Stimulated activated naive CD8-positive, alpha-beta T cell treated with anti-CD3 and anti-CD28 coated beads, Interleukin-15, amount 100 ng/mL, for 72 hours (primary cell): ENCODE data around the gene ZFP1.
"Not testable (repeated sequence)": the region's sequence is repeated elsewhere in the genome, so short reads cannot be mapped to it uniquely, and the experiment has no call there.

ENCODE experiments used
- ATAC-seq: fragments of 150-1000 bp; cut with Tn5 transposase; 2 replicates; pipeline ENCODE4 v1.10.0; 2021; ENCODE audit warnings: mild to moderate bottlenecking, moderate library complexity
- DNase-seq, 2 donors: peaks; one replicate each; pipeline ENCODE4 v3.0.0; 2021 to 2022
- H3K27ac Mint-ChIP-seq, 2 donors: one replicate each; pipeline ENCODE4 v1.8.0; 2022; ENCODE audit warnings: mild to moderate bottlenecking in 2 of 2, mixed read lengths in 2 of 2, moderate library complexity in 2 of 2
- H3K27me3 Mint-ChIP-seq: one replicate; pipeline ENCODE4 v1.8.0; 2022; ENCODE audit warnings: mixed read lengths
- H3K4me1 Mint-ChIP-seq: one replicate; pipeline ENCODE4 v1.8.0; 2022; ENCODE audit warnings: mild to moderate bottlenecking, mixed read lengths
- H3K4me3 Mint-ChIP-seq, 2 donors: one replicate each; pipeline ENCODE4 v1.8.0; 2022; ENCODE audit warnings: mild to moderate bottlenecking in 2 of 2, mixed read lengths in 2 of 2, moderate library complexity in 1 of 2
- H3K9me3 Mint-ChIP-seq, 2 donors: one replicate each; pipeline ENCODE4 v1.8.0; 2022; ENCODE audit warnings: mixed read lengths in 2 of 2

ZFP1 gene

DNA sequence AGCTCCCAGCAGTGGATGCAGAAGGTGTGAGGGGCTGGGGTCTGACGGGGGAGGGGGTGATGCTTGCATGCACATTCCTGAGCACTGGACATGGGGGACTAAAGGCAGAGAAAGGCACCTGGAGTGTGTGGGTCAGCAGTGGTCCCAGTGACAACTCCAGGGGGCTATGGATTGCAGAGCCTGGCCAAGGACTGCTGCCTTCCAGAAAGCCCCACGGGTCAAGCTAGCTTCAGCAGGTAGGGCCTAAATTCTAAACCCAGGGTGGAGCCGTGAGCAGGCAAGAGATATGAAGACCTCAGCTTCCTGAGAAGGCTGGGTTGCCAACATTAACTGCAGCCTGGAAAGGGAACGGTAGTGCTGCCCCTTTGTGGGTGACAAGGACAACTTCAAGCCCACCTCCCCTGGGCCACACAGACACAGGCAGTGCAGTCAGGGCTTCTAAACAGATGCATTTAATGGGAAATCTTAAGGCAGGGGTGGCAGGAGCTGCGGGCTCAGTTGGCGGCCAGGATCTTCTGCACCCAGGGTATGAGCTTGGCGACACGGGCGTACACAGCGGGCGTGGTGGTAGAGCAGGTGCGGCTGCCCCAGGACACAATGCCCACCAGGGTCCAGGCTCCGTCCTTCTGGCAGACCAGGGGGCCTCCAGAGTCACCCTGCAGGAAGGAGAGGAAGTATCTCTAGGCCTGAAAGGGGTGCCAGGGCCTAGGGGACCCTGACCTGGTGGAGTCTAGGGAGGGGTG, 55.5 kb downstream of the ZFP1 start:
- Mint-ChIP-seq H3K9me3 (no peaks in the 10 kb centered on the region), H3K27me3 (peaks cover 24% of the 10 kb centered on the region), H3K27ac (no peak overlapping the region), H3K4me3 (no peak overlapping the region), H3K4me1 (peaks cover 17% of the 10 kb centered on the region)
- ATAC-seq (peak; percentile 7), DNase-seq (no peak)

GRCh38 chr16:75204410-75204758, 56.1 kb downstream of the ZFP1 start:
- H3K27me3 Mint-ChIP-seq = peaks cover 24% of the 10 kb centered on the region
- H3K4me1 Mint-ChIP-seq = peaks cover 17% of the 10 kb centered on the region
- no peak overlapping the region for H3K27ac Mint-ChIP-seq
- no peaks in the 10 kb centered on the region for H3K9me3 Mint-ChIP-seq
- DNase-seq (no peak), ATAC-seq (peak; percentile 33)
- no peak overlapping the region for H3K4me3 Mint-ChIP-seq

DNA sequence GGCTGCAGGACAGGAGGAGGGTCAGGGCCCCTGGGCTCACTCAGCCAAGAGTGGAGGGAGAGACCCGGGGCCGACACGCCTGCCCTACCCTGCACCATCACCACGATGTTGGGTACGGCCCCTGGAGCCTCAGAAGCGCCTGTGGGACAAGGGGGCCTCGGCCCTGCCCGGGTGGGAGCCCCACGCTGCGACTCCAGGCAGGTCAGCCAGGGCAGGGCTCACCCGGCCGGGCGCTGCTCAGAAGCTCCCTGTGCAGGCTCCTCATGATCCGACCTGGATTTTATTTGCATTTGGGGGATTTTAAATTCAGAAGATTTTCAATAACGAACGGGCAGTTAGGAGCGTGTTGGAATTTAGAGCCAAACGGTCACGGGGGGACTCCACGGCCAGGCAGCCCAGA, 56.6 kb downstream of the ZFP1 start:
- not testable (repeated sequence) for H3K4me3 Mint-ChIP-seq, H3K27ac Mint-ChIP-seq, H3K9me3 Mint-ChIP-seq, DNase-seq
- Mint-ChIP-seq H3K4me1 (peaks cover 15% of the 10 kb centered on the region), H3K27me3 (peaks cover 21% of the 10 kb centered on the region)
- peak; percentile 8 for ATAC-seq

- H3K4me3 Mint-ChIP-seq, DNase-seq, ATAC-seq, H3K9me3 Mint-ChIP-seq, H3K27ac Mint-ChIP-seq: not testable (repeated sequence)
- H3K4me1 Mint-ChIP-seq = peaks cover 11% of the 10 kb centered on the region
- H3K27me3 Mint-ChIP-seq = peaks cover 16% of the 10 kb centered on the region
Observed at GRCh38 chr16:75205438-75205837, 57.1 kb downstream of the ZFP1 start.

DNA sequence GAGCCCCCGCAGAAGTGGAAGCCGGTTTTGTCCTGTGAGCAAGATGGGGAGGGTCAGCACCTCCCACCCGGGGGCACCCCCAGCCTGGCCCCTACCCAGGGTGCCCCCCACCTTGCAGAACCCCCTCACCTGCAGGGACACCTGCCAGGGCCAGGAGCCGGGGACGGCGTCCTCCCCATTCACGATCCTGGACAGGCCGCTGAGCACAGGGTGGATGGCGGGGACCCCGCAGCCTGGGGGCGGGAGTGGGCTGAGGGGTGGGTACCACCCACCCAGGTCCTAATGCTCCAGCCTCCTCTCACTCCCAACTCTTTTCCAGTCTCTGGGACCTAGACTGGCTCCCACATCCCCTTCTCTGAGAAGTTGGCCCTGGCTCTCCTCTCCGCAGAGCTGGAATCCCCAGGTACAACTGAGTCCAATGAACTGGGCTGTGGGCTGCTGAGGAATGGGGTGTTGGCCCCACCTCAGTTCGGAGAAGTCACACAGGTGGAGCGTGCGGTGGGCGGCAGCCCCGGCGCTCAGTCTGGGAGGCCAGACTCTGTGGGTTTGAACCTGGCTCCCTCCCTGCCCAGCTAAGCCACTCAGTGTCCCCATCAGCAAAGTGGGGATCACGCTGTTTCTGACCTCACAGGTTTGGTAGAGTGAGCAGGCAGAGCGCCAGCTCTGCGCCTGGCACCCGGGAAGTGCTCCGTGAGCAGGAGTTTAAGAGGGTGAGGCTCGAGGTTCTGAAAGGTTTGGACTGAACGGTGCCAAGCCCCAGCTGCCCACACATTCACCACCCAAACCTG, 57.8 kb downstream of the ZFP1 start:
- not testable (repeated sequence) for DNase-seq, H3K4me1 Mint-ChIP-seq, H3K27ac Mint-ChIP-seq, H3K27me3 Mint-ChIP-seq, H3K4me3 Mint-ChIP-seq, H3K9me3 Mint-ChIP-seq
- ATAC-seq = peak; percentile 61

DNA sequence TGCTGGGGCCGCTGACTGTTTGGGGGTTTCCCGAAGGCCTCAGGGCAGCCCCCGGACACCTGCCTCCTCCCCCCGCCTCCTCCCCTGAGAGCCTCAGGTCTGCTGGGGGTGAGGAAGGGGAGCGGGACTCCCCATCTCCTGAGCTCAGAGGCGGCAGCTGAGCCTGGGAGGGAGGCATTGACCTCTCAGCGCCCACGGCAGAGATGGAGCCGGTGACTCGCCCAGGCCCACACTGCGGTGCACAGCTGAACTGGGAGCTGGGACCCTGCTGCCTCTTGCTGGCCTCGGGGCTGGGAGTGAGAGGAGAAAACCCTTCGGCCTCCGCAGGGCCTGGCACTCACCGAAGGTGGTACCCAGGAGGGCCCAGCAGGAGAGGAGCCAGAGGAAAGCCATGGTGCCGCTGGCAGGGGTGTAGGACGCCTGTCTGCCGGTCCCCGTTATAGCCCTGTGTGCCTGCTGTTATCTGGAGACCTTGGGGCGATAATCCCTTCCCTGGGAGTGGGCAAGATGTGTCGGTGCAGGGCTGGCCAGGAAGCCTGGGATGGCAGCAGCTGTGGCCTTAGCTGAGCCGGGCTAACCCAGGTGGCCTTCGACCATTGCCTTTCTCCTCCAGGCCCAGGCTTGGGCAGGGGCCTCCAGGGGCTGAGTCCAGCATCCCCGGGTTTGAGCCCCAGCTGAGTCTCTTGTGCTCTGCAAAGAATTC, 58.6 kb downstream of the ZFP1 start, which contains the start of gene CTRB2:
Gene CTRB2, minus strand, starts transcription at position 413 of the 703 bp plus-strand sequence. Its CDS starts 20 bp downstream, at position 393.
- H3K27ac Mint-ChIP-seq = peak within 1 kb of the TSS in 1 of 2 donors; percentile 34

DNA sequence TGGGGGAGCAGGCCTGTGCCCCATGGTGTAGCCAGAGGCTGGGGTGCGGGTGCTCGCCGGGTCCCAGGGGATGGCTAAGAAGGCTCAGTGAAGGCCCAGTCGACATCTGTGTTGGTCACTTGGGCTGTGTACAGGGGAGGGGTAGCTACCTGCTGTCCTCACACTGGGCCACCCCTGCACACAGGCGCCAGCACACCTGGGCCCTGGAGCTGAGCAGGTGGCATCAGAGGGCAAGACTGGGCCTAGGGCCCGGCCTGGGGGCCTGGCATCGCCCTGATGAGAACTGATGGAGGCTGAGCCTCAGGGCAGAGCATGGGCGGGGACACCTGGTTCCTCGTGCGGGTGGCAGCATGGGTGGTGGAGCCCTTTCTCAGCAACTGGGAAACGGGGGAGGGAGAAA, 59.5 kb downstream of the ZFP1 start:
- no peak for ATAC-seq
- Mint-ChIP-seq H3K27ac (peak overlapping the region in 1 of 2 donors; percentile 34), H3K4me1 (no peaks in the 10 kb centered on the region), H3K27me3 (peaks cover 8% of the 10 kb centered on the region), H3K9me3 (no peaks in the 10 kb centered on the region), H3K4me3 (no peak overlapping the region)
- no peak for DNase-seq

More for the DNA sequence above, 58.6 kb downstream of the ZFP1 start, which contains the start of gene CTRB2:
- no peak within 1 kb of the TSS for H3K4me3 Mint-ChIP-seq
- H3K27me3 Mint-ChIP-seq = peaks cover 8% of the 10 kb centered on the region
- no peaks in the 10 kb centered on the region for H3K9me3 Mint-ChIP-seq
- DNase-seq = no peak
- no peaks in the 10 kb centered on the region for H3K4me1 Mint-ChIP-seq
- ATAC-seq = no peak

DNA sequence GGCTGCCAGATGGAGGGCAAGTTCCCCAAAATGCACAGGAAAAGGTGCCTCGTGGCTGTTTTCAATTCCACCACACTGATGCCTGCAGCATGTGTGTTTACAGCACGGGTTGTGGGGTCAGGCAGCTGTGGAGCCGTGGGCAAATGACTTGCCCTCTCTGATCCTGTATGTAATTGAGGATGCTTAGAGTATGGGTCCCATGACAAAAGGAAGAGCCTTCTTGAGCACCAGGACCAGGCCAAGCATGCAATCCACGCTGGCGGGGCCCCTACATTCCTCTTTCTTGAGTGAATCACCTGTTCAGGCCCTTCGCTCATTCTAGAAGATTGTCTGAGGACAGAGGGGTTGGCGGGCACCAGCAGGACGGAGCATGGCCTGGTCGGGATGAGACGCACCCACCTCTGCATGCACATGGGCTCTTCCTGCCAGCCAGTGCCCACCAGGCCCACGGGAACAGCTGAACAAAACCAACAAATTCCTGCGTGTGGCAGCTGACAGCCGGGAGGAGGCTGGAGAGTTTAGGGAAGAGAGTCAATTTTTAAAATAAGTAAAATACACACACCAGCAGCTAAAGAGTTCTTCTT, 60.0 kb downstream of the ZFP1 start:
- Mint-ChIP-seq H3K27ac (peak overlapping the region in 1 of 2 donors; percentile 34), H3K4me1 (no peaks in the 10 kb centered on the region), H3K9me3 (no peaks in the 10 kb centered on the region), H3K27me3 (peaks cover 8% of the 10 kb centered on the region), H3K4me3 (no peak overlapping the region)
- no peak for ATAC-seq
- DNase-seq = no peak

DNA sequence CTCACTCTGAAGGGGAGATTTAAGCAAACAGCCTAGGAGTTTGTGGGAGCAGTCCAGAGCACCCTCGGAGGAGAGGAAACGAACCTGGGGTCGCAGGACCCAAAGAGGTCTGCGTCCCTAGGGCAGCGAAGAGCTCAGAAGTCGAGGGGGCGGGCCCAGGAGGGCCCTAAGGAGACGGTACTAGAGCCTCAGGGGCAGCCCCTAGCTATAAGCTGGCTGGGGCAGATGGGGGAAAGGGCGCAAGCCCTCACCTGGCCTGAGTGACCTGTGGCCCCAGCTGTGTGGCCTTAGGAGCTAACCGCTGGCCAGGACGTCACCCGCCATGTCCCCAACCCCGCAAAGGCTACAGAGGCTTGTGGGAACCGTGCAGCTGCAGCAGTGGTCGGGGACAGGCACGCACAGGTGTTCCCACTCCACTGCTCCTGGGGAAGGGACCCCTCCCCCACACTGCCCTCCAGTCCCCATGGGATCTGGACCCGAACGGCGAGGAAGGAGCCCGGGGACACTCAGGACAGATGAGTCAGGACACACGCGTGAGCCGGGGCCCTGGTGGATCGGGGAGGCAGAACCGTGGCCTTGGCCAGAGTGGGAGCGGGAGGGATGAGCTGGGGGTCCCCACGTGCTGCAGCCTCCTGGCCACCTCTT, 60.7 kb downstream of the ZFP1 start:
- H3K27me3 Mint-ChIP-seq = peaks cover 8% of the 10 kb centered on the region
- H3K9me3 Mint-ChIP-seq = no peaks in the 10 kb centered on the region
- DNase-seq (no peak), ATAC-seq (no peak)
- no peaks in the 10 kb centered on the region for H3K4me1 Mint-ChIP-seq
- H3K4me3 Mint-ChIP-seq = no peak overlapping the region
- H3K27ac Mint-ChIP-seq = peak overlapping the region in 1 of 2 donors; percentile 82

GRCh38 chr16:75209514-75209913, 61.2 kb downstream of the ZFP1 start:
- H3K27ac Mint-ChIP-seq = peak overlapping the region in 1 of 2 donors; percentile 94
- not testable (repeated sequence) for H3K4me1 Mint-ChIP-seq, ATAC-seq, DNase-seq, H3K4me3 Mint-ChIP-seq, H3K27me3 Mint-ChIP-seq, H3K9me3 Mint-ChIP-seq

DNA sequence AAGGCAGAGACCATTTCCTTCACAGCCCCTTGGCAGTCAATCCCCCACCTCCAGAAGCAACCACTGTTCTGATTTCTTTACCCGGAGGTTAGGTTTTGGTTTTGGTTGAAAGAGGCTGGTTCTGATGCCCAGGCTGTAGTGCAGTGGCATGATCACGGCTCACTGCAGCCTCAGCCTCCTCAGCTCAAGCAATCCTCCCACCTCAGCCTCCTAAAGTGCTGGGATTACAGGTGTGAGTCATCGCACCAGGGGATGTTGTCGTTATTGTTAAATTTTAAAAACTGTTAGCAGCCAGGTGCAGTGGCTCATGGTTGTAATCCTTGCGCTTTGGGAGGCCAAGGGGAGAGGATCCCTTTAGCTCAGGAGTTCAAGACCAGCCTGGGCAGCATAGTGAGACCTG, 61.6 kb downstream of the ZFP1 start:
- Mint-ChIP-seq H3K4me3 (no peak overlapping the region), H3K4me1 (no peaks in the 10 kb centered on the region), H3K27me3 (peaks cover 8% of the 10 kb centered on the region), H3K9me3 (no peaks in the 10 kb centered on the region), H3K27ac (no peak overlapping the region)
- DNase-seq (no peak), ATAC-seq (no peak)

DNA sequence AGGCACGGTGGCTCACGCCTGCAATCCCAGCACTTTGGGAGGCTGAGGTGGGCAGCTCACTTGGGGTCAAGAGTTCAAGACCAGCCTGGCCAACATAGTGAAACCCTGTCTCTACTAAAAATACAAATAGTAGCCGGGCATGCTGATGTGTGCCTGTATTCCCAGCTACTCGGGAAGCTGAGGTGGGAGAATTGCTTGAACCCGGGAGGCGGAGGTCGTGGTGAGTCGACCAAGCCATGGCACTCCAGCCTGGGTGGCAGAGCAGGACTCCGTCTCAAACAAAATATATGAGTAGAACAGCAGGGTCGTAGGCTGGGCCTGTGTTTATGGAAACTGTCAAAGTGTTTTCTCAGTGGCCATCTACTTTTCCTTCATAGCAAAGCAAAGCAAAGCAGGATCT, 63.0 kb downstream of the ZFP1 start:
- H3K4me3 Mint-ChIP-seq, H3K4me1 Mint-ChIP-seq, DNase-seq, H3K9me3 Mint-ChIP-seq, H3K27ac Mint-ChIP-seq, H3K27me3 Mint-ChIP-seq, ATAC-seq: not testable (repeated sequence)

GRCh38 chr16:75216127-75216526, 67.8 kb downstream of the ZFP1 start:
- Mint-ChIP-seq H3K27ac (peak overlapping the region in 1 of 2 donors; percentile 59), H3K27me3 (no peaks in the 10 kb centered on the region), H3K4me3 (no peak overlapping the region), H3K4me1 (peaks cover 21% of the 10 kb centered on the region), H3K9me3 (no peaks in the 10 kb centered on the region)
- ATAC-seq = no peak
- no peak for DNase-seq

- Mint-ChIP-seq H3K4me3 (no peak overlapping the region), H3K27me3 (no peaks in the 10 kb centered on the region), H3K27ac (peak overlapping the region in 1 of 2 donors; percentile 59), H3K9me3 (no peaks in the 10 kb centered on the region), H3K4me1 (peaks cover 21% of the 10 kb centered on the region)
- ATAC-seq (no peak), DNase-seq (no peak)
Observed at GRCh38 chr16:75216576-75216975, 68.3 kb downstream of the ZFP1 start.

DNA sequence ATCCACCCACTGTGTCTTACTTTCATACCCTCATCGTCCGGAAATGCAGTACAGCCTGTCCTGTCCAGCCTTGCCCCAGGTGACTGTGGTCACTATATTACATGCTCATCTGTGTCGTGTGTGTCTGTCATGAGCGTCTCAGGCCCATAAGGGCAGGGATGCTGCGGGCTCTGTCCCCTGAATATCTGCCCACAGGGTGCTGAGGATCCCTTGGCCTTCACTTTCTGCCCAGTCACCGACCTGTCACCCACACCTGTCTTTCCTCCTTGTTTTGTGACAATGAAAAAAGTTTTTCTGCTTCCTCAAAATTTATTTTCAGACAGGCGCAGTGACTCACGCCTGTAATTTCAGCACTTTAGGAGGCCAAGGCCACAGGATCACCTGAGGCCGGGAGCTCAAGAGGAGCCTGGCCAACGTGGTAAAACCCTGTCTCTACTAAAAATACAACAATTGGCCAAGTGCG, 69.1 kb downstream of the ZFP1 start:
- Mint-ChIP-seq H3K4me3 (no peak overlapping the region), H3K9me3 (no peaks in the 10 kb centered on the region), H3K27ac (peak overlapping the region in 1 of 2 donors; percentile 46), H3K27me3 (no peaks in the 10 kb centered on the region), H3K4me1 (peaks cover 21% of the 10 kb centered on the region)
- no peak for DNase-seq
- no peak for ATAC-seq
